Pancreas (tissue), 10 donors: ENCODE data around the gene PLOD2. TPM values are rescaled to one million over a fixed set of nuclear protein-coding genes. Genes with fewer than 3 reads are reported as not detected.

Experiments
- ATAC-seq, 4 donors: fragments of 200-7000 bp; cut with Tn5 transposase; one replicate each; pipeline versions ENCODE4 v1.8.0 to v1.9.1; 2020; ENCODE audit warnings: mild to moderate bottlenecking in 4 of 4, moderate library complexity in 4 of 4
- DNase-seq, 6 donors: peaks; one replicate each; pipeline ENCODE4 v3.0.0-alpha.2; 2020
- FAIRE-seq: peaks from 2 replicates; lab custom pipeline; 2012; peaks lifted over from hg19 to GRCh38; lab: Jason Lieb, UNC
- H3K27ac ChIP-seq, 4 donors: fragments of 200-600 bp; sonication (generic); 1 replicate in 3 of 4; 2 replicates in 1 of 4; pipeline versions ENCODE4 v1.5.0 to v1.8.0; 2020
- H3K27me3 ChIP-seq, 4 donors: fragments of 200-600 bp; one replicate each; pipeline ENCODE4 v1.8.0; 2021
- H3K36me3 ChIP-seq, 3 donors: fragments of 200-600 bp; sonication (generic) in 1 of 3; one replicate each; pipeline versions ENCODE4 v1.5.0 to v1.8.0; 2020 to 2021
- H3K4me1 ChIP-seq, 3 donors: fragments of 200-600 bp; one replicate each; pipeline ENCODE4 v1.8.0; 2021
- H3K4me3 ChIP-seq, 4 donors: fragments of 200-600 bp; sonication (generic) in 2 of 4; one replicate each; pipeline versions ENCODE4 v1.5.0 to v1.8.0; 2020 to 2021
- H3K9me3 ChIP-seq, 4 donors: fragments of 200-600 bp; one replicate each; pipeline ENCODE4 v1.8.0; 2021
- CTCF ChIP-seq, 4 donors: fragments of 200-600 bp; sonication (generic) in 3 of 4; IDR thresholded peaks; one replicate each; pipeline versions ENCODE4 v1.5.0 to v1.8.0; 2021; ENCODE audit warnings: antibody characterized with exemption in 4 of 4
- WGBS, 2 donors: extraction: QIAGEN DNeasy Blood & Tissue Kit; methylation state at CpG; one replicate each; pipeline ENCODE4 v1.1.7; 2013; 5-methylcytosine and 5-hydroxymethylcytosine counted together
- intact Hi-C, 3 donors: fragments of 100-400 bp; cut with DNase I; formaldehyde crosslinking; loops; one replicate each; pipeline versions ENCODE4 v1.11.1 to v1.14.2; 2022
- polyA plus RNA-seq, 2 donors: library from polyadenylated mRNA; stranded (reverse); fragments of 200-250 nt; gene quantifications; one replicate each; pipeline ENCODE4 v1.2.3, GENCODE V29; 2013
- total RNA-seq, 6 donors: library from RNA; stranded (reverse); fragmentation: NEBNext Ultra II Directional in 4 of 6; extraction: Animal tissue kit (Norgen Biotek cat#: 25700) in 4 of 6; gene quantifications; one replicate each; pipeline versions ENCODE4 v1.2.1 to v1.2.4, GENCODE V29; 2021 to 2023
- donor health status: healthy with polysubstance abuse.
- donor health status: DM: no; HTN: no; CAD: no; lungs with moderate emphysema.
- donor health status: DM: no; HTN: no; CAD: no.
- donor health status: control.
- donor health status: control.
- donor health status: Bipolar disorder and iron deficiency.
- donor health status: DM: yes; HTN: yes; CAD: no.
- donor health status: DM: no; HTN: no; CAD: no.
- donor health status: DM: no; HTN: no; CAD: no.
- donor health status: DM: yes; HTN: yes; CAD: no.

PLOD2 gene
- total and polyA plus RNA-seq, 8 donors, result 12.7 to 44.7 (median 18.8) TPM

DNA sequence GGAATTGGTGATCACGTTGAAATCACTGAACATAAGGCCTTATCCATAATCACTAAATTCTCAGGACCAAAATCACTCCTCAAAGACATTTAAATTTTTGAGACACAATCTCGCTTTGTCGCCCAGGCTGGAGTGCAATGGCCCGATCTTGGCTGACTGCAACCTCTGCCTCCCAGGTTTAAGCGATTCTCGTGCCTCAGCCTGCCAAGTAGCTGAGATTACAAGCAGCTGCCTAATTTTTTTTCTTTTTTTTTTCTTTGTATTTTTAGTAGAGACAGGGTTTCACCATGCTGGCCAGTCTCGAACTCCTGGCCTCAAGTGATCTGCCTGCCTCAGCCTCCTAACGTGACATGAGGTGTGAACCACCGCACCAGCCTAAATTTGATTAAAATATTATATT, 61.7 kb downstream of the PLOD2 start:
- TF ChIP-seq CTCF (IDR thresholded peaks at IDR 0.05), result no peak

GRCh38 chr3:146093896-146094295, 67.1 kb downstream of the PLOD2 start:
- no peak for TF ChIP-seq CTCF (IDR thresholded peaks at IDR 0.05)
- DNase-seq, result no peak
- Histone ChIP-seq H3K27ac (peak overlapping the region in 2 of 4 donors; percentile 24 to 57), H3K4me1 (peaks cover 14 to 37% (median 35%) of the 10 kb centered on the region in 3 donors), H3K36me3 (no peaks in the 10 kb centered on the region), H3K9me3 (no peaks in the 10 kb centered on the region), H3K27me3 (no peaks in the 10 kb centered on the region), H3K4me3 (no peak overlapping the region)
- intact Hi-C loops, result no loop called here
- 31 to 33% methylated on average over 2 of the region's 2 CpGs for WGBS, 2 donors
- FAIRE-seq, result no peak
- peak; percentile 67 to 76 (median 71) for ATAC-seq

More for the DNA sequence above, 61.7 kb downstream of the PLOD2 start:
- DNase-seq (no peak), FAIRE-seq (no peak), ATAC-seq (no peak)
- 77 to 86% methylated on average over 9 of the region's 9 CpGs for WGBS, 2 donors
- H3K27me3 ChIP-seq, result no peaks in the 10 kb centered on the region
- intact Hi-C loops, result no loop called here
- no peaks in the 10 kb centered on the region for H3K36me3 ChIP-seq
- H3K4me3 ChIP-seq, result no peak overlapping the region
- H3K4me1 ChIP-seq, result no peaks in the 10 kb centered on the region
- no peak overlapping the region for H3K27ac ChIP-seq
- H3K9me3 ChIP-seq, result no peaks in the 10 kb centered on the region

- no peak for DNase-seq
- peak overlapping the region in 2 of 4 donors; percentile 43 to 53 for H3K27ac ChIP-seq
- H3K36me3 ChIP-seq, result no peaks in the 10 kb centered on the region
- intact Hi-C loops, result no loop called here
- WGBS, 2 donors, result 17 to 20% methylated on average over 1 of the region's 1 CpG
- no peak for FAIRE-seq
- TF ChIP-seq CTCF (IDR thresholded peaks at IDR 0.05), result no peak
- ATAC-seq, result peak; percentile 70 to 94 (median 79)
- no peak overlapping the region for H3K4me3 ChIP-seq
- peaks cover 14 to 37% (median 35%) of the 10 kb centered on the region in 3 donors for H3K4me1 ChIP-seq
- H3K9me3 ChIP-seq, result no peaks in the 10 kb centered on the region
- H3K27me3 ChIP-seq, result no peaks in the 10 kb centered on the region
Measured at GRCh38 chr3:146092230-146092629, 68.8 kb downstream of the PLOD2 start.

- Histone ChIP-seq H3K9me3 (no peaks in the 10 kb centered on the region), H3K27me3 (no peaks in the 10 kb centered on the region), H3K4me1 (peaks cover 14 to 37% (median 35%) of the 10 kb centered on the region in 3 donors), H3K36me3 (no peaks in the 10 kb centered on the region), H3K4me3 (no peak overlapping the region), H3K27ac (peak overlapping the region in 2 of 4 donors; percentile 0 to 53)
- intact Hi-C loops, result no loop called here
- whole genome bisulfite sequencing, 2 donors, result 10 to 15% methylated on average over 1 of the region's 1 CpG
- ATAC-seq, result peak; percentile 48 to 74 (median 71)
- no peak for DNase-seq
- FAIRE-seq, result peak; percentile 23
- no peak for TF ChIP-seq CTCF (IDR thresholded peaks at IDR 0.05)
Measured at GRCh38 chr3:146091397-146091796, 69.6 kb downstream of the PLOD2 start.

GRCh38 chr3:146090521-146090920, 70.5 kb downstream of the PLOD2 start:
- no peak for TF ChIP-seq CTCF (IDR thresholded peaks at IDR 0.05)
- intact Hi-C loops, result no loop called here
- 62 to 63% methylated on average over 2 of the region's 2 CpGs for WGBS, 2 donors

More at GRCh38 chr3:146090521-146090920, 70.5 kb downstream of the PLOD2 start:
- ATAC-seq, result no peak
- Histone ChIP-seq H3K4me3 (no peak overlapping the region), H3K4me1 (peaks cover 14 to 37% (median 35%) of the 10 kb centered on the region in 3 donors), H3K27me3 (no peaks in the 10 kb centered on the region), H3K36me3 (no peaks in the 10 kb centered on the region), H3K9me3 (no peaks in the 10 kb centered on the region), H3K27ac (no peak overlapping the region)
- no peak for FAIRE-seq
- no peak for DNase-seq
